HepG2 (cell line): ENCODE results near the gene NUP214. TPM values are rescaled to one million over a fixed set of nuclear protein-coding genes. Genes with fewer than 3 reads are reported as not detected.
"Not testable (repeated sequence)": the region's sequence is repeated elsewhere in the genome, so short reads cannot be mapped to it uniquely, and the experiment has no call there.

ENCODE experiments used
- ATAC-seq: fragments of 200-7000 bp; cut with Tn5 transposase; 3 replicates; pipeline ENCODE4 v1.9.1; 2020; ENCODE audit warnings: mild to moderate bottlenecking, moderate library complexity
- BruUV-seq: library from RNA; stranded (reverse); fragments of 400-500 nt; replicated peaks from 2 replicates; lab custom pipeline; 2021; lab: Mats Ljungman, UMichigan
- CTCF ChIA-PET: fragments of 300-600 bp; formaldehyde crosslinking; extraction: SDS; loops from one replicate; lab custom pipeline; 2021; ENCODE audit warnings: low total read pairs, inconsistent platforms, low intra/inter-chr PET ratio; lab: Yijun Ruan, JAX
- POLR2A ChIA-PET: fragments of 350-600 bp; sonication (Branson Sonifier 250); formaldehyde crosslinking; loops from one replicate; lab custom pipeline; 2020; ENCODE audit warnings: antibody characterized with exemption, inconsistent platforms; lab: Yijun Ruan, JAX
- DNase-seq: peaks from one replicate; pipeline ENCODE4 v3.0.0-alpha.2; 2015; ENCODE audit warnings: low spot score
- FAIRE-seq: peaks from 3 replicates; lab custom pipeline; 2011; peaks lifted over from hg19 to GRCh38; lab: Jason Lieb, UNC
- H2AFZ ChIP-seq: one replicate; pipeline ENCODE4 v1.6.1; 2011; ENCODE audit warnings: low read length, inconsistent platforms
- H3K27ac ChIP-seq: fragments of 300-600 bp; 3 replicates; pipeline ENCODE4 v1.8.0; 2011; ENCODE audit warnings: mixed run types, mild to moderate bottlenecking, mixed read lengths, low read length, inconsistent platforms; ENCODE audit not compliant: insufficient read depth; ENCODE audit errors: extremely low read length
- H3K27me3 ChIP-seq, 2 experiments: fragments of 200-600 bp in 1 of 2; 2 replicates in 1 of 2; 3 replicates in 1 of 2; pipeline versions ENCODE4 v1.6.0 to v1.8.0; 2011; ENCODE audit warnings: low read length in 2 of 2, mild to moderate bottlenecking in 2 of 2, moderate library complexity in 2 of 2, inconsistent platforms in 1 of 2; ENCODE audit not compliant: insufficient read depth in 2 of 2, control insufficient read depth in 1 of 2
- H3K36me3 ChIP-seq, 2 experiments: fragments of 200-600 bp in 1 of 2; replicated peaks in 1 of 2; 2 replicates in 1 of 2; 3 replicates in 1 of 2; pipeline versions ENCODE4 v1.5.1 to v1.8.0; 2011; ENCODE audit warnings: low read length in 2 of 2, inconsistent platforms in 1 of 2; ENCODE audit not compliant: insufficient read depth in 2 of 2, control insufficient read depth in 1 of 2
- H3K4me1 ChIP-seq: 2 replicates; pipeline ENCODE4 v1.5.1; 2012; ENCODE audit warnings: low read length, inconsistent platforms; ENCODE audit not compliant: insufficient read depth
- H3K4me2 ChIP-seq: 2 replicates; pipeline ENCODE4 v1.6.0; 2011; ENCODE audit warnings: low read depth, low read length, inconsistent platforms
- H3K4me3 ChIP-seq, 3 experiments: fragments of 200-600 bp in 1 of 3; sonication (generic), shearing (Covaris generic) in 1 of 3; replicated peaks in 1 of 3; 2 replicates each; pipeline ENCODE4 v1.5.1; 2011 to 2016; ENCODE audit warnings: low read length in 3 of 3, inconsistent platforms in 2 of 3, low read depth in 2 of 3, mild to moderate bottlenecking in 2 of 3, control low read depth in 1 of 3, mixed read lengths in 1 of 3; ENCODE audit not compliant: insufficient read depth in 1 of 3
- H3K79me2 ChIP-seq: one replicate; pipeline ENCODE4 v1.6.1; 2011; ENCODE audit warnings: low read length, inconsistent platforms; ENCODE audit not compliant: insufficient read depth
- H3K9ac ChIP-seq: 2 replicates; pipeline ENCODE4 v1.6.0; 2011; ENCODE audit warnings: mild to moderate bottlenecking, low read depth, low read length, inconsistent platforms; ENCODE audit not compliant: insufficient read depth
- H3K9me3 ChIP-seq: 2 replicates; pipeline ENCODE4 v1.5.1; 2012; ENCODE audit warnings: mild to moderate bottlenecking, low read length
- H4K20me1 ChIP-seq: 2 replicates; pipeline ENCODE4 v1.6.0; 2011; ENCODE audit warnings: inconsistent platforms, mild to moderate bottlenecking, low read length, moderate library complexity; ENCODE audit not compliant: insufficient read depth
- HMG20B ChIP-seq: conservative IDR thresholded peaks from 2 replicates; pipeline ENCODE4 v1.6.1; 2016; ENCODE audit warnings: missing genetic modification reagents, missing compliant biosample characterization
- NR2F2 ChIP-seq: IDR thresholded peaks from 2 replicates; pipeline ENCODE4 v1.6.1; 2012; ENCODE audit warnings: low read depth, inconsistent platforms, borderline replicate concordance
- NR3C1 ChIP-seq: sonication (generic); formaldehyde crosslinking; IDR thresholded peaks from 2 replicates; pipeline ENCODE4 v1.4.0; 2020; ENCODE audit warnings: missing genetic modification reagents
- RARG ChIP-seq: sonication (generic); formaldehyde crosslinking; IDR thresholded peaks from 2 replicates; pipeline ENCODE4 v1.4.0; 2020; ENCODE audit warnings: low read depth, mild to moderate bottlenecking, missing genetic modification reagents
- REXO4 ChIP-seq: sonication (generic); formaldehyde crosslinking; IDR thresholded peaks from 2 replicates; pipeline ENCODE4 v1.8.0; 2022; ENCODE audit warnings: missing genetic modification reagents, mild to moderate bottlenecking, borderline replicate concordance
- RFXAP ChIP-seq: sonication (generic); formaldehyde crosslinking; IDR thresholded peaks from 2 replicates; pipeline ENCODE4 v1.4.0; 2020; ENCODE audit warnings: missing genetic modification reagents, borderline replicate concordance
- TBX3 ChIP-seq: fragments of 450-650 bp; IDR thresholded peaks from 2 replicates; pipeline ENCODE4 v1.6.1; 2017; ENCODE audit warnings: antibody characterized with exemption, mild to moderate bottlenecking, inconsistent platforms, borderline replicate concordance
- ZNF207 ChIP-seq: fragments of 450-650 bp; IDR thresholded peaks from 2 replicates; pipeline ENCODE4 v1.6.1; 2016; ENCODE audit warnings: antibody characterized with exemption, borderline replicate concordance
- ZNF33B ChIP-seq: sonication (generic); formaldehyde crosslinking; IDR thresholded peaks from 2 replicates; pipeline ENCODE4 v1.5.1; 2020; ENCODE audit warnings: mild to moderate bottlenecking, missing genetic modification reagents
- ZNF496 ChIP-seq: sonication (generic); formaldehyde crosslinking; IDR thresholded peaks from 2 replicates; pipeline ENCODE4 v1.8.1; 2023; ENCODE audit warnings: mild to moderate bottlenecking, moderate library complexity, missing genetic modification reagents; ENCODE audit not compliant: insufficient replicate concordance
- ZNF589 ChIP-seq: sonication (generic); formaldehyde crosslinking; conservative IDR thresholded peaks from 2 replicates; pipeline ENCODE4 v1.8.0; 2022; ENCODE audit warnings: mild to moderate bottlenecking, moderate library complexity, missing genetic modification reagents
- ZNF605 ChIP-seq: sonication (generic); formaldehyde crosslinking; IDR thresholded peaks from 2 replicates; pipeline ENCODE4 v1.8.0; 2022; ENCODE audit warnings: mild to moderate bottlenecking, missing genetic modification reagents
- ZNF776 ChIP-seq: sonication (generic); formaldehyde crosslinking; IDR thresholded peaks from 2 replicates; pipeline ENCODE4 v1.4.0; 2020; ENCODE audit warnings: mild to moderate bottlenecking, missing genetic modification reagents
- ZNF781 ChIP-seq: sonication (generic); formaldehyde crosslinking; IDR thresholded peaks from 2 replicates; pipeline ENCODE4 v1.5.1; 2020; ENCODE audit warnings: borderline replicate concordance, mild to moderate bottlenecking, missing genetic modification reagents; ENCODE audit errors: not compliant biosample characterization
- WGBS: methylation state at CpG from one replicate; pipeline ENCODE4 v1.1.6; 2017; ENCODE audit warnings: low lambda C conversion rate; 5-methylcytosine and 5-hydroxymethylcytosine counted together
- in situ Hi-C: cut with HindIII; loops from 2 replicates; pipeline ENCODE4 v1.10.0; 2017; ENCODE audit warnings: low pct_unique_long_range_greater_than_20kb; ENCODE audit not compliant: extremely low pct_ligation_motif_present
- intact Hi-C: fragments of 100-400 bp; cut with micrococcal nuclease; formaldehyde crosslinking; loops from one replicate; pipeline ENCODE4 v1.10.0; 2022; ENCODE audit not compliant: unreplicated experiment
- polyA plus RNA-seq, 8 experiments: library from polyadenylated mRNA; depleted of rRNA in 3 of 8; stranded (reverse) in 7 of 8; unstranded in 1 of 8; fragments of >200 nt; fragmentation: Illumina TruSeq in 4 of 8; extraction: Trizol in 4 of 8; gene quantifications; 2 replicates each; pipeline versions ENCODE4 v1.2.1 to v1.2.3, GENCODE V29; 2011 to 2016; ENCODE audit warnings: low read depth in 4 of 8, missing spikeins in 1 of 8, mixed read lengths in 1 of 8; ENCODE audit not compliant: insufficient read depth in 1 of 8
- total RNA-seq, 5 experiments: library from RNA; depleted of rRNA; stranded (reverse); fragments of >200 nt; fragmentation: Illumina TruSeq; extraction: Trizol; gene quantifications; 2 replicates each; pipeline ENCODE4 v1.2.3, GENCODE V29; 2016; ENCODE audit warnings: low read depth in 1 of 5
- TF ChIP-seq, protein P1 (sequence below), 2 experiments: IDR thresholded peaks; 2 replicates each; pipeline ENCODE4 v1.6.1; 2011 to 2012; ENCODE audit warnings: low read length in 2 of 2, borderline replicate concordance in 1 of 2, low read depth in 1 of 2, mild to moderate bottlenecking in 1 of 2, moderate library complexity in 1 of 2

The NUP214 gene
- total and polyA plus RNA-seq, 2 of the 13 experiments (the other 11 are each of a cell fraction or from before 2014, with no cell fraction given) = 8.4 to 16.0 TPM

DNA sequence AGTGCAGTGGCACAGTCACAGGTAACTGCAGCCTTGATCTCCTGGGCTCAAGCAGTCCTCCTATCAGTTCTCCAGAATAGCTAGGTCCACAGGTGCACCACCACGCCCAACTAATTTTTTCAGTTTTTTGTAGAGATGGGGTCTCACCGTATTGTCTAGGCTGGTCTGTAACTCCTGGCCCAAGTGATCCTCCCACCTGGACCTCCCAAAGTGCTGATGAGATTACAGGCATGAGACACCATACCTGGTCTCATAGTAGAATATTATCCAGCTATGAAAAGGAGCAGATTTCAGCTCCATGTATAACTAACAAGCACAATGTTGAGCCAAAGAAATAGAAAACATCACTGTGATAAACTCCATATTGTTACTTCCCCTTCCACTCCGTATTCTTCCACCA, 81.1 kb downstream of the NUP214 start:
- Histone ChIP-seq H3K9ac (no peak overlapping the region), H3K27ac (no peak overlapping the region)
- no TSS peak for BruUV-seq
- 96% methylated on average over 3 of the region's 3 CpGs for WGBS
- FAIRE-seq = no peak
- TF ChIP-seq ZNF605 (CRISPR knock-in tag) = no peak
- no peak for TF ChIP-seq ZNF207
- no peak for TF ChIP-seq ZNF589 (CRISPR knock-in tag)
- no peak for TF ChIP-seq ZNF776 (CRISPR knock-in tag)
- no peak for TF ChIP-seq NR2F2
- no peak for TF ChIP-seq REXO4
- TF ChIP-seq RARG (CRISPR knock-in tag) = no peak
- no peak for TF ChIP-seq ZNF781 (CRISPR knock-in tag)
- no peak for TF ChIP-seq ZNF33B
- no peak for TF ChIP-seq TBX3
- no peak for TF ChIP-seq NR3C1 (CRISPR knock-in tag)
- TF ChIP-seq ZNF496 (CRISPR knock-in tag) = no peak
- TF ChIP-seq, protein P1, sequence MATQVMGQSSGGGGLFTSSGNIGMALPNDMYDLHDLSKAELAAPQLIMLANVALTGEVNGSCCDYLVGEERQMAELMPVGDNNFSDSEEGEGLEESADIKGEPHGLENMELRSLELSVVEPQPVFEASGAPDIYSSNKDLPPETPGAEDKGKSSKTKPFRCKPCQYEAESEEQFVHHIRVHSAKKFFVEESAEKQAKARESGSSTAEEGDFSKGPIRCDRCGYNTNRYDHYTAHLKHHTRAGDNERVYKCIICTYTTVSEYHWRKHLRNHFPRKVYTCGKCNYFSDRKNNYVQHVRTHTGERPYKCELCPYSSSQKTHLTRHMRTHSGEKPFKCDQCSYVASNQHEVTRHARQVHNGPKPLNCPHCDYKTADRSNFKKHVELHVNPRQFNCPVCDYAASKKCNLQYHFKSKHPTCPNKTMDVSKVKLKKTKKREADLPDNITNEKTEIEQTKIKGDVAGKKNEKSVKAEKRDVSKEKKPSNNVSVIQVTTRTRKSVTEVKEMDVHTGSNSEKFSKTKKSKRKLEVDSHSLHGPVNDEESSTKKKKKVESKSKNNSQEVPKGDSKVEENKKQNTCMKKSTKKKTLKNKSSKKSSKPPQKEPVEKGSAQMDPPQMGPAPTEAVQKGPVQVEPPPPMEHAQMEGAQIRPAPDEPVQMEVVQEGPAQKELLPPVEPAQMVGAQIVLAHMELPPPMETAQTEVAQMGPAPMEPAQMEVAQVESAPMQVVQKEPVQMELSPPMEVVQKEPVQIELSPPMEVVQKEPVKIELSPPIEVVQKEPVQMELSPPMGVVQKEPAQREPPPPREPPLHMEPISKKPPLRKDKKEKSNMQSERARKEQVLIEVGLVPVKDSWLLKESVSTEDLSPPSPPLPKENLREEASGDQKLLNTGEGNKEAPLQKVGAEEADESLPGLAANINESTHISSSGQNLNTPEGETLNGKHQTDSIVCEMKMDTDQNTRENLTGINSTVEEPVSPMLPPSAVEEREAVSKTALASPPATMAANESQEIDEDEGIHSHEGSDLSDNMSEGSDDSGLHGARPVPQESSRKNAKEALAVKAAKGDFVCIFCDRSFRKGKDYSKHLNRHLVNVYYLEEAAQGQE (IDR thresholded peaks at IDR 0.05; ENCODE audit: borderline replicate concordance in 1 of 2, low read depth in 1 of 2, low read length in 2 of 2) = no peak
- no peak for TF ChIP-seq RFXAP (CRISPR knock-in tag)
- no peak for TF ChIP-seq HMG20B (CRISPR knock-in tag)
- TF ChIP-seq, all 625 proteins: peak for 0
- POLR2A ChIA-PET = no interaction called here
- no peak for ATAC-seq
- intact Hi-C loops (no loop called here), in situ Hi-C loops (no loop called here)
- no peaks in the 10 kb centered on the region for H3K9me3 ChIP-seq
- no peaks in the 10 kb centered on the region for H3K79me2 ChIP-seq
- no peak overlapping the region for H3K4me3 ChIP-seq
- no peaks in the 10 kb centered on the region for H3K27me3 ChIP-seq
- no peak overlapping the region for H2AFZ ChIP-seq
- no peaks in the 10 kb centered on the region for H3K4me1 ChIP-seq
- peaks cover 5 to 62% of the 10 kb centered on the region in 2 experiments for H3K36me3 ChIP-seq
- H3K4me2 ChIP-seq = no peak overlapping the region
- no peak for DNase-seq
- CTCF ChIA-PET = no interaction called here
- H4K20me1 ChIP-seq = no peaks in the 10 kb centered on the region

- POLR2A ChIA-PET, H4K20me1 ChIP-seq, H3K79me2 ChIP-seq, H3K4me2 ChIP-seq, H3K27ac ChIP-seq, in situ Hi-C loops, BruUV-seq, ATAC-seq, H3K9me3 ChIP-seq, intact Hi-C loops, FAIRE-seq, H2AFZ ChIP-seq, DNase-seq, H3K9ac ChIP-seq, H3K4me3 ChIP-seq, H3K27me3 ChIP-seq, H3K4me1 ChIP-seq, CTCF ChIA-PET: not testable (repeated sequence)
- WGBS = 100% methylated on average over 3 of the region's 4 CpGs
- peaks cover 8 to 35% of the 10 kb centered on the region in 2 experiments for H3K36me3 ChIP-seq
These were observed 86.5 kb downstream of the NUP214 start for GRCh38 chr9:131211920-131212319.
